ENCODE results near the gene TRAK2.
"Not testable (repeated sequence)": the region's sequence is repeated elsewhere in the genome, so short reads cannot be mapped to it uniquely, and the experiment has no call there.

Gene TRAK2

DNA sequence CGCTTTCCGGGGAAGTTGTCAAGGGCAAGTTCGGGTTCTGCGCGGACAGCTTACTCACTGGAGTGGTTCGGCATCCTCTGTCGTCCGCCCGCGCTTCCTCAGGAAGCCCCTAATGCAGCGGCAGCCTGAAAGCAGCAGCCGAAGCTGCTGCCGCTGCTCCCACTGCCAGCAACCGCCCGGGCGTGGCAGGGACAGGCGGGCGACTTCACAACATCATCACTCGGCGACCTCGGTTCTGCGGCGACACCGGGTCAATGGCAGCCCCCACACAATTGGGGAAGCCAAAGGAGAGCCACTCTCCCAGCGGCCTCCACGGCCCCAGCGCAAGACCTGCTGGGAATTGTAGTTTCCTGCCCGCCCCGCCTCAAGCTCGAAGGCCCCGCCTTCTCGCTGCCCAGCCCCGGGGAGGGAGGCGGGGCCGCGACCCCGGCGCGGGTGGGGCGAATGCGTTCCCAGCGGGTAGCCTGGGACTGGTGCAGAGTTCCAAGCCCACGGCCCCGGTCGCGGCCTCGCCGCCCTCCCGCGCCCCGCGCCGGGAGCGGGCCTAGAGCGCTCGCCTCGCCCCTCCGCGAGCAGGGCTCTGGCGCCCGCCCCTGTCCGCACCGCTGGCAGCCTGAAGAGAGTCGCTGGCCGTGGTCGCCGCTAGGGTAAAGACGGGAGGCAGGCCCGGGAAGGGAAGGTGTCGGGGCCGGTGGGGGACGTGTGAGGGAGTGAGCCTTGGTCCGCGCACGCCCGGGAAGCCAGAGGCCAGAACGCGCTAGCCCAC is at the start of gene TRAK2, which contains the start of gene STRADB:
TSS of gene TRAK2 (minus strand) at position 167 of the 766 bp plus-strand sequence. CDS start 30,951 bp downstream, outside the sequence.
TSS of gene STRADB (plus strand) at position 449 of the 766 bp plus-strand sequence. CDS start 3,101 bp downstream, outside the sequence.
- DNase-seq = peak; percentile 97

DNA sequence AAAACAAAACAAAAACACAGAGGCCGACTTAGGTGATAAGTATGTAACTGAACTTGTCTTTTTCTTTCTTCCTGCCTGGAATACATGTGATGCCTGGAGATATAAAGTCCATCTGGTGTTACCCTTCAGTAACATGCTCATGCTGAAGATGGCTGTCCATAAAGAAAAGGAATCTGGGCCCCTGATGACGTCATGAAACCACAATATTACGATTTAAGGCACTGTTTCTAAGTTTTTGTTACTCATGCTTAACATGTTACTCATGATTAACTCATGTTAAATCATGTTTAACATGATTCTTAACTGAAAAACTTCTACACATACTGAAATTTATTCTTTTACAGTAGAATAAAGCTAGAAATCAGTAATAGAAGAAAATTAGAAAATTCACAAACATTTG is 49.3 kb upstream of the TRAK2 start:
- DNase-seq = peak; percentile 11

DNA sequence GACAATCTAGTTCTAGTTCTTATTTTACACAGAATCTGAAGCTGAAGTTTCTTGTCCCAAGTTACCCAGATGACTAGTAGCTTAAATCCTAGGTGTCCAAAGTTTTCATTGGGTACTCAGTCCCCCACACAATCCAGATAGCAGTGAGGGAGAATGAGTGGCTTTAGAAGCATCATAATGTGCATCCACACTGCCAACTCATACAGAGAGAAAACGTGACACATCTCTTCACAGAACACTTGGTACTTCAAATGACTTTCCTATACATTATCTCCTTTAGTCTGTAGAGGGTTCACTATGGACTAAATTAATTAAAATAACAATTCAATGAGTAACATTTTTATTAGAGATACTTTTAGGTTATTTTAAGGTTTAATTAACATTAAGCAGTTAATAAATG is 45.5 kb upstream of the TRAK2 start:
- no peak for DNase-seq

- DNase-seq = no peak
Measured at GRCh38 chr2:201490291-201490690, 39.0 kb upstream of the TRAK2 start.

DNA sequence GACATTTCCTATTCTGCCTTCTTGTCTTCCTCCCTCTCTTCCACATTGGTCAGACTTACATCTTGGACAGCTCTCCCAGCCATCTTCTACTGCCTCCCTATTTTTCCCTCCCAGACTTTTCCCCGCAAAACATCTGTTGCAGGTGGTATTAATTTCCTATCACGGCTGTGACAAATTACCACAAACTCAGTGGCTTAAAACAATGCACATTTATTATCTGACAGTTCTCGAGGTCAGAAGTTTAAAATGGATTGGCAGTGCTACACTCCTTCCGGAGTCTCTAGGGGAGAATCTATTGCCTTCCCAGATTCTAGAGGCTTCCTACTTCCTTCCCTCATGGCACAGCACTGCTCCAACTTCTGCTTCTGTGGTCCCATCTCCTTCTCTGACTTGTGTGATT is 33.5 kb upstream of the TRAK2 start:
- no peak for DNase-seq

DNA sequence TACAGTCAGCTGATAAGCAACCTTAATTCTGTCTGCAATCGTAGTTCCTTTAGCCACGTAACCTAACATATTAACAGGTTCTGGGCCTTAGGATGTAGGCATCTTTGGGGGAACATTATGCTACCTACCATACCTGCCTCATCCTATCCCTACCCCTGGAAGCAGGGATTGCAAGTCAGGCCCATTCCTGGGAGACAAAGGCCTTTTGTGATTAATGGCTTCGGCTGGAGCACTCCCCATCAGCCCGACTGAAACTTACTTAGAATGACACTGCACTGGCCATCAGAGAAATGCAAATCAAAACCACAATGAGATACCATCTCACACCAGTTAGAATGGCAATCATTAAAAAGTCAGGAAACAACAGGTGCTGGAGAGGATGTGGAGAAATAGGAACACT is 32.5 kb upstream of the TRAK2 start:
- DNase-seq = not testable (repeated sequence)

DNA sequence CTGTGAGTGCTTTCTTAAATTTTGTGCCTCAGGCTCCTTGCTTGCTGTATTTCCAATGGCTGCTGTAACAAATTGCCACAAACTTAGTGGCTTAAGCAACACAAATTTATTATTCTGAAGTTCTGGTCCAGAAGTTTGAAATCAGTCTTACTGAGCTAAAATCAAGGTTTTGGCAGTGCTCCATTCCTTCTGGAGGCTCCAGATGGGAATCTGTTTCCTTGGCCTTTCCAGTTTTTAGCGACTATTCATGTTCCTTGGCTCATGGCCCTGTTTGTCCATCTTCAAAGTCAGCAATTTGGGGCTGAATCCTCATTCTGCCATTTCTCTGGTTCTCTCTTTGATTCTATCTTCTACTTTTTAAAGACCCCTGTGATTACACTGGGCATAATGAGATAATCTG is 32.1 kb upstream of the TRAK2 start:
- no peak for DNase-seq

DNA sequence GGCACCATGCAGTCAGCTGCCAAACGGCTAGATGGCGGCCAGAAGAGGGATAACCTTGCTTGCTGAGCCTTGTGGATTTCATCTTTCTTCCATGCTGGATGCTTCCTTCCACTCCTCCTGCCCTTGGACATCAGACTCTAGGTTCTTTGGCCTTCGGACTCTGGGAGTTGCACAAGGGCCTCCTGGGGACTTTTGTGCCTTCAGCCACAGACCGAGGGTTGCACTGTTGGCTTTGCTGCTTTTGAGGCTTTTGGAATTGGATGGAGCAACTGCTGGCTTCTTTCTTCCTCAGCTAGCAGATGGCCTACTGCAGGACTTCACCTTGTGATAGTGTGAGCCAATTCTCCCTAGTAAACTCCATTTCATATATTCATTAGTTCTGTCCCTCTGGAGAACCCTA is 31.3 kb upstream of the TRAK2 start:
- DNase-seq = no peak

DNA sequence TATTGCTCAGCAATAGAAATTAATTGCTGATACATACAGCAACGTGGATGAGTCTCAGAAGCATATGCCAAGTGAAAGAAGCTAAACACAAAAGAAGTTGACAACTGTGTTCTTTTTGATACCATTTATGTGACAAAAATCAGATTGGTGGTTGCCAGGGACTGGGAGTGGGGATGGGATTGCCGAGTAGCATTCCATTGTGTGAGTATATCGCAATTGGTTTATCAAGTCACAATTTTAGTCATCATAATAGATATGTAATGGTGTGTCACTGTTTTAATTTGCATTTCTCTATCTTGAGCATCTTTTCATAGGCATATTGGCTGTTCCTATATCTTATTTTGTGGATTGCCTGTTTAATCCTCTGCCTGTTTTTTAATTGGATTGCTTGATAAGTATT is 21.2 kb upstream of the TRAK2 start:
- DNase-seq = no peak

DNA sequence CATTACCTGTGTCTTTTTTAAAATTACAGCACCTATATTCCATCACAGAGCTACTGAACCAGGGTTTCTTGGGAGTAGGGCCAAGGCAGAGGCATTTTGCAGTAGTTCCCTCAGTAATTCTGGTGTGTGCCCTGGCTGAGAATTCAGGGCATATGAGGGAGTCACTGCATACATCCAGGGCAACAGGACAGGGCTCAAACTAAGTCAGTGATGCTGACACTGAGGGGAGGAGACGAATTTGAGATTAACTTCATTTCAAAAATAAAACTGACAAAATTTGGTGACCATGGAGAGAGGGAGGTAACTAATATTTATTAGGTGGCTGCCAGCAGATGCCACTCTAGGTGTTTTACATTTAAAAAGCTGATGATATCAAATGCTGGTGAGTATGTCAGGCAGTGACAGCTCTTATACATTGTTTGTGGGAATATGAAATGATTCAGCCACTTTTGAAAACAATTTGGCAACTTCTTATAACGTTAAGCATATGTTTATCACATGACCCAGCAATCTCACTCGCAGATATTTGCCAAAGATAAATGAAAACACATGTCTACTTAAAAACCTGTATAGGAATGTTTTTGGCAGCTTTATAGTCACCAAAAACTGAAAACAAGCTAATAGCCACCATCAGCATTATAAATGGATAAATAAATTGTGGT is 20.6 kb upstream of the TRAK2 start:
- no peak for DNase-seq

- DNase-seq = no peak
Measured at GRCh38 chr2:201470821-201471731, 19.8 kb upstream of the TRAK2 start.

GRCh38 chr2:201467666-201468065 is 16.4 kb upstream of the TRAK2 start:
- DNase-seq = no peak

GRCh38 chr2:201466050-201466675 is 14.9 kb upstream of the TRAK2 start:
- no peak for DNase-seq

- no peak for DNase-seq
Measured at GRCh38 chr2:201465524-201465971, 14.3 kb upstream of the TRAK2 start.

DNA sequence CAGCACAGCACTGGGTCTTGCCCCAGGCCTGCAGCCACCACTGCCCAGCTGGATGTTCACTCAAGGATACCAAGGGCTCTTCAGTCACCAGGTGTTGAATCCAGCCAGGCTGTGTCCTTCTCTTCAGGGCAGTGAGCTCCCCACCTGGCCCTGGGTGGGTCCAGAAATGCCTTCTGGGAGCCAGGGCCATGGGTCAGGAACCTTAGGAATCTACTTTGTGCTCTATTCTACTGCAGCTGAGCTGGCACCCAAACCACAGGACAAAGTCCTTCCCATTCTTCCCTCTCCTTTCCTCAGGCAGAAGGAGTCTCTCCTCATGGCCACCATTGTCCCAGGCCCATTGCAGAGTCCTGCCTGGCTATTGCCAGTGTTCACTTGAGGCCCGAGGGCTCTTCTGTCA is 13.3 kb upstream of the TRAK2 start:
- DNase-seq = no peak

DNA sequence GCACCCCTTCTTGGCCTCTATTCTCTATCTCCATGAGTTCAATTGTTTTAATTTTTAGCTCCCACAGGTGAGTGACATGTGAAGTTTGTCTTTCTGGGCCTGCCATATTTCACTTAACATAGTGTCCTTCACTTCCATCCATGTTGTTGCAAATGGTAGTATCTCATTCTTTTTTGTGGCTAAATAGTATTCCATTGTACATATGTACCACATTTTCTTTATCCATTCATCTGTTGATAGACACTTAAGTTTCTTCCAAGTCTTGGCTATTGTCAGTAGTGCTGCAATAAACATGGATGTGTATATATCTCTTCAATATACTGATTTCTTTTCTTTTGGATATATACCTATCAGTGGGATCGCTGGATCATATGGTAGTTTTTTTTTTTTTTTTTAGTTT is 9.3 kb upstream of the TRAK2 start:
- no peak for DNase-seq

GRCh38 chr2:201458381-201458780 is 7.1 kb upstream of the TRAK2 start:
- DNase-seq = no peak

DNA sequence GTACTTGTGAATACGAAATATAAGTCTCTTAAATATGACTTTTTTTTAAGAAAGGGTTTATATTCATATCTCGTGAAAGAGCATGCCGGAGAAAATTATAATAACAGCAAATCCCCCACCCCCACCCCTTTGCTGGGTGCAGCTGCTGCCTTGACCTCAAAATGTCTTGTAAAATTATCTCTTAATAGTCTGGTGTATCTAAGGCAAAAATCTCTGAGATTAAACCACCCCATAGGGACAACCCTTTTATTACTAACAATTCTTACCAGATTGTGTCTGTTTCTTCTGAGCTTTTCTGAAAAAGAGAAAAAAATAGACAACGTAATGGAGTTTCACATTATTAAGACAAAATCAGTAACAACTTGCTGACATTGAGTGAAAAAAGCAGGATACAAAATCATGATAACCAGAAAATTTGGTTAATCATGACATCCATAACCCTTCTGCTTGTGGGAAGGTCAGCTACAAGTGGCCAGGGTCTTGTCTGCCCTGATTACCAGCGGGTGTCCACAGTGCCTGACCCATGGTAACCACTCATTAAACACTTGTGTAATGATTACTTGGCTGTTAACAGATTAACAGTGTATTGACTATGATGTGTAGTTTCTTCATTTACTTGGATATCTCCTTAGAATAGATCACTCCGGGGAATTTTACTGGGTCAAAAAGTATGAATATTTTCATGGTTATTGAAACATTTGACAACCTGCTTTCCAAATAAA is 1.8 kb upstream of the TRAK2 start:
- no peak for DNase-seq

DNA sequence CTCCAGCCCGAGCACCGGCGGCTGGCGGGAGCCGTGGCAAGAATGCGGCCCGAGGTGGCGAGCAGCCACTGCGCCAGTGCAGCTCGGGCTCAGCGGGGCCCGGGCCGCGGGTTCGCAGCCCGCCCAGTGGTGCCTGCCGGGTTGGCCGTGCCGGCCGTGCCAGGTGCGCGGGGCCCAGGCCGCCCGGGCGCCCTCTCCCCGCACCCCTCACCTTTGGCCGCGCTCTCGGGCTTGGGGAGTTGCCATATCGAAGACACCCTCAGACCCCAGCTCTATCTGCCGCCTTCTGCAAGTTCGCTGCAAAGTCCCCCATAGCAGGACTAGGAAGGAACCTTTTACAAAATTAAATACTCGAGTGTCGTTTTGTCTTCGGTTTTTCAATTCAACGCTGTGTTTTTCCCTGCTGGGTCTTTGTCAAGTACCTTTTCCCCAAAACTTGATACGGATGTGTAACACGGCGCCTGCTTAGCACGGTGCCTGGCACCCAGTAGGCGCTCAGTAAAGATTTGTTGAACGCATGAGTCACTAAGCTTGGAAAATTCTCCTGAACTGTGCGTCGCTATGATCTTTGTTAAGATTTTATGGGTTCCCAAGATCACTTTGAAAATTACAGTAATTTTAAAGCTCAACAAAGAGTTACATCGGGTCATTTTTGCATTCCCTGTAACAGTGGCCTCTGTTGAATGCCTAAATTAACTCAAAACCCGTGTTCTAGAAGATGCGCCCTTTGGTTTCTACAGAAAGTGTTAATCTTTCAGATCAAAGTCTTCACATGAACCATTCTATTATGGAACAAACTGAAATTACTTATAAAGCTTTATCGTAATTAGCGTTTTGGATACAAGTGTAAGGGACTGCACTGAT is 1.0 kb upstream of the TRAK2 start:
- no peak for DNase-seq

DNA sequence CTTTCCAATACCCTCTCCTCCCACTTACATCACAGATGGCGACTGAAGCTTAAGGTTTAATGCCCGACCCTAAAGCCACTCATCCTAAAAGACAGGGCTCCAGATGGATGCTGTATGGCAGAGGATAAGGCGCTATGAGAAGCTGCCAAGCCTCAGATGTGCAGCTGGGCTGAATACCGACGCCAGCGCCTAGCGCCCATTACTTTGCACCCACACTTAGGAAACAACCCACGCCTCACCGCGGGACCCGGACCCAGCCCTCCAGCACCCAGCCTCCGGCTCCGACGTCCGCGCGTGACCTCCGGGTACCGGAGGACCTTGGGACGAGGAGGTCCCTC is 335 bp downstream of the TRAK2 start:
- no peak for DNase-seq

- DNase-seq = no peak
Measured at GRCh38 chr2:201448701-201449100, 2.6 kb downstream of the TRAK2 start.
